IMR-90 (cell line): ENCODE data around the gene FAXC. TPM values are rescaled to one million over a fixed set of nuclear protein-coding genes. Genes with fewer than 3 reads are reported as not detected.

ENCODE experiments used
- ATAC-seq: fragments of 200-7000 bp; cut with Tn5 transposase; 2 replicates; pipeline ENCODE4 v1.9.1; 2020; ENCODE audit warnings: low read depth, mild to moderate bottlenecking, moderate library complexity
- BruUV-seq: library from RNA; stranded (reverse); fragments of 400-500 nt; replicated peaks from 2 replicates; lab custom pipeline; 2021; lab: Mats Ljungman, UMichigan
- CTCF ChIA-PET: fragments of 300-600 bp; formaldehyde crosslinking; extraction: SDS; loops from one replicate; lab custom pipeline; 2021; ENCODE audit warnings: antibody characterized with exemption; lab: Yijun Ruan, JAX
- POLR2A ChIA-PET: fragments of 300-600 bp; sonication (Branson Sonifier 250); formaldehyde crosslinking; loops from one replicate; lab custom pipeline; 2022; ENCODE audit warnings: antibody characterized with exemption; ENCODE audit not compliant: unreplicated experiment; lab: Charles Lee
- DNase-seq: peaks from one replicate; pipeline ENCODE4 v3.0.0; 2013
- H2AFZ ChIP-seq: replicated peaks from 2 replicates; pipeline ENCODE3; 2013; ENCODE audit warnings: low read length, mild to moderate bottlenecking; ENCODE audit not compliant: poor library complexity
- H2AK5ac ChIP-seq: 2 replicates; pipeline ENCODE4 v1.6.1; 2013; ENCODE audit warnings: low read depth, low read length, inconsistent platforms
- H2AK9ac ChIP-seq: replicated peaks from 2 replicates; pipeline ENCODE3; 2013; ENCODE audit warnings: mild to moderate bottlenecking, low read depth, low read length, moderate library complexity; ENCODE audit not compliant: poor library complexity
- H2BK120ac ChIP-seq: 2 replicates; pipeline ENCODE4 v1.6.1; 2013; ENCODE audit warnings: low read depth, low read length, inconsistent platforms
- H2BK15ac ChIP-seq: 3 replicates; pipeline ENCODE4 v1.6.1; 2013; ENCODE audit warnings: low read depth, low read length, inconsistent platforms
- H2BK20ac ChIP-seq: 2 replicates; pipeline ENCODE4 v1.6.1; 2013; ENCODE audit warnings: low read depth, mild to moderate bottlenecking, inconsistent platforms, low read length, moderate library complexity
- H2BK5ac ChIP-seq: 2 replicates; pipeline ENCODE4 v1.6.1; 2013; ENCODE audit warnings: mild to moderate bottlenecking, low read depth, low read length, inconsistent platforms; ENCODE audit not compliant: poor library complexity, severe bottlenecking
- H3K14ac ChIP-seq: replicated peaks from 2 replicates; pipeline ENCODE4 v1.6.1; 2013; ENCODE audit warnings: low read depth, low read length, inconsistent platforms
- H3K18ac ChIP-seq: 2 replicates; pipeline ENCODE4 v1.6.1; 2013; ENCODE audit warnings: low read depth, low read length, control low read depth
- H3K23ac ChIP-seq: 2 replicates; pipeline ENCODE4 v1.6.1; 2013; ENCODE audit warnings: low read depth, low read length, inconsistent platforms
- H3K27ac ChIP-seq: 2 replicates; pipeline ENCODE4 v1.5.1; 2013; ENCODE audit warnings: mild to moderate bottlenecking, control low read depth, low read length; ENCODE audit not compliant: insufficient read depth
- H3K27me3 ChIP-seq: 2 replicates; pipeline ENCODE4 v1.6.1; 2013; ENCODE audit warnings: low read length; ENCODE audit not compliant: control insufficient read depth, insufficient read depth
- H3K36me3 ChIP-seq: 2 replicates; pipeline ENCODE4 v1.6.1; 2013; ENCODE audit warnings: low read length, mixed read lengths; ENCODE audit not compliant: control insufficient read depth, insufficient read depth
- H3K4ac ChIP-seq: 2 replicates; pipeline ENCODE4 v1.6.1; 2013; ENCODE audit warnings: low read depth, low read length, inconsistent platforms
- H3K4me1 ChIP-seq: 2 replicates; pipeline ENCODE4 v1.6.1; 2013; ENCODE audit warnings: low read length, mixed read lengths; ENCODE audit not compliant: control insufficient read depth, insufficient read depth
- H3K4me2 ChIP-seq: 2 replicates; pipeline ENCODE4 v1.6.1; 2013; ENCODE audit warnings: low read depth, mild to moderate bottlenecking, control low read depth, low read length, moderate library complexity
- H3K4me3 ChIP-seq: 2 replicates; pipeline ENCODE4 v1.5.1; 2013; ENCODE audit warnings: low read depth, mild to moderate bottlenecking, control low read depth, low read length, moderate library complexity; ENCODE audit not compliant: insufficient read depth
- H3K56ac ChIP-seq: 2 replicates; pipeline ENCODE4 v1.6.1; 2013; ENCODE audit warnings: low read length, inconsistent platforms; ENCODE audit not compliant: insufficient read depth; ENCODE audit errors: extremely low read depth
- H3K79me1 ChIP-seq, 2 experiments: 2 replicates each; pipeline ENCODE4 v1.6.1; 2013; ENCODE audit warnings: low read length in 2 of 2, inconsistent platforms in 1 of 2, low read depth in 1 of 2
- H3K9ac ChIP-seq: 2 replicates; pipeline ENCODE4 v1.6.1; 2013; ENCODE audit warnings: low read depth, low read length, control low read depth
- H3K9me1 ChIP-seq: 2 replicates; pipeline ENCODE4 v1.6.1; 2013; ENCODE audit warnings: low read length, inconsistent platforms; ENCODE audit not compliant: insufficient read depth
- H3K9me3 ChIP-seq: 2 replicates; pipeline ENCODE4 v1.6.1; 2013; ENCODE audit warnings: low read length; ENCODE audit not compliant: control insufficient read depth, insufficient read depth
- H4K20me1 ChIP-seq: 2 replicates; pipeline ENCODE4 v1.6.1; 2013; ENCODE audit warnings: low read length, inconsistent platforms; ENCODE audit not compliant: insufficient read depth
- H4K5ac ChIP-seq: 2 replicates; pipeline ENCODE4 v1.6.1; 2013; ENCODE audit warnings: mild to moderate bottlenecking, low read depth, low read length, control low read depth
- H4K8ac ChIP-seq, 2 experiments: 2 replicates each; pipeline ENCODE4 v1.6.1; 2013; ENCODE audit warnings: low read depth in 2 of 2, low read length in 2 of 2, control low read depth in 1 of 2, inconsistent platforms in 1 of 2
- H4K91ac ChIP-seq: 2 replicates; pipeline ENCODE4 v1.6.1; 2013; ENCODE audit warnings: low read depth, low read length, inconsistent platforms; ENCODE audit not compliant: insufficient read depth
- BHLHE40 ChIP-seq: fragments of 150-350 bp; IDR thresholded peaks from 2 replicates; pipeline ENCODE4 v1.6.1; 2016; ENCODE audit warnings: mild to moderate bottlenecking, low read depth, low read length
- CEBPB ChIP-seq: IDR thresholded peaks from 2 replicates; pipeline ENCODE4 v1.6.1; 2012; ENCODE audit warnings: low read depth, low read length, improper control_type of control experiment
- CHD1 ChIP-seq: IDR thresholded peaks from 2 replicates; pipeline ENCODE4 v1.6.1; 2012; ENCODE audit warnings: low read depth, low read length, improper control_type of control experiment
- CTCF ChIP-seq: conservative IDR thresholded peaks from 2 replicates; pipeline ENCODE4 v1.5.1; 2012; ENCODE audit warnings: mild to moderate bottlenecking, low read depth, low read length, improper control_type of control experiment
- MAFK ChIP-seq: IDR thresholded peaks from 2 replicates; pipeline ENCODE4 v1.6.1; 2012; ENCODE audit warnings: low read depth, low read length, improper control_type of control experiment
- MAZ ChIP-seq: IDR thresholded peaks from 2 replicates; pipeline ENCODE4 v1.6.1; 2012; ENCODE audit warnings: low read depth, mild to moderate bottlenecking, low read length, improper control_type of control experiment, moderate library complexity, borderline replicate concordance
- MXI1 ChIP-seq: IDR thresholded peaks from 2 replicates; pipeline ENCODE4 v1.6.1; 2012; ENCODE audit warnings: low read depth, mild to moderate bottlenecking, low read length, moderate library complexity, borderline replicate concordance
- NFE2L2 ChIP-seq: fragments of 150-350 bp; IDR thresholded peaks from 2 replicates; pipeline ENCODE4 v1.6.1; 2016; ENCODE audit warnings: low read depth, mild to moderate bottlenecking, low read length
- POLR2A ChIP-seq: IDR thresholded peaks from 2 replicates; pipeline ENCODE4 v1.6.1; 2012; ENCODE audit warnings: mild to moderate bottlenecking, low read depth, low read length
- RAD21 ChIP-seq: IDR thresholded peaks from 2 replicates; pipeline ENCODE4 v1.6.1; 2012; ENCODE audit warnings: low read length, improper control_type of control experiment
- RCOR1 ChIP-seq: IDR thresholded peaks from 2 replicates; pipeline ENCODE4 v1.6.1; 2012; ENCODE audit warnings: mild to moderate bottlenecking, low read length, improper control_type of control experiment; ENCODE audit not compliant: insufficient replicate concordance
- RFX5 ChIP-seq: IDR thresholded peaks from 2 replicates; pipeline ENCODE4 v1.8.0; 2012; ENCODE audit warnings: low read depth, mild to moderate bottlenecking, low read length, moderate library complexity
- SMC3 ChIP-seq: fragments of 150-350 bp; IDR thresholded peaks from 2 replicates; pipeline ENCODE4 v1.6.1; 2016; ENCODE audit warnings: low read depth, mild to moderate bottlenecking, antibody characterized with exemption, low read length, moderate library complexity
- USF2 ChIP-seq: fragments of 150-350 bp; IDR thresholded peaks from 2 replicates; pipeline ENCODE4 v1.6.1; 2017; ENCODE audit warnings: mild to moderate bottlenecking, antibody characterized with exemption, low read length, low read depth
- WGBS, 2 experiments: methylation state at CpG; one replicate each; pipeline versions ENCODE4 v1.1.5 to v1.1.7; 2013; ENCODE audit warnings: missing lambda C conversion rate in 2 of 2; ENCODE audit not compliant: insufficient read length in 1 of 2; ENCODE audit errors: extremely low coverage in 2 of 2; 5-methylcytosine and 5-hydroxymethylcytosine counted together
- dilution Hi-C: fragments of 300-500 bp; cut with HindIII; formaldehyde crosslinking; loops from one replicate; pipeline ENCODE4 v1.14.3; 2018; ENCODE audit warnings: low sequenced_read_pairs; ENCODE audit not compliant: unreplicated experiment
- in situ Hi-C: fragments of 300-500 bp; cut with MboI; formaldehyde crosslinking; loops from 3 replicates; pipeline ENCODE4 v1.14.3; 2019; ENCODE audit warnings: low sequenced_read_pairs, inconsistent platforms, mixed read lengths
- intact Hi-C: fragments of 100-400 bp; cut with micrococcal nuclease; formaldehyde crosslinking; loops from 2 replicates; pipeline ENCODE4 v1.10.0; 2022
- polyA plus RNA-seq, 3 experiments: library from polyadenylated mRNA; depleted of rRNA; stranded (reverse); fragments of >200 nt; gene quantifications; 2 replicates each; pipeline ENCODE4 v1.2.3, GENCODE V29; 2012; ENCODE audit warnings: low replicate concordance in 1 of 3
- total RNA-seq: library from RNA; depleted of rRNA; stranded (reverse); fragments of >200 nt; gene quantifications from 2 replicates; pipeline ENCODE4 v1.2.3, GENCODE V29; 2012

The FAXC gene
- total and polyA plus RNA-seq, 2 of the 4 experiments (the other 2 are of a cell fraction) = 1.1 to 2.7 TPM

GRCh38 chr6:99333068-99333467, 16.4 kb downstream of the FAXC start:
- Histone ChIP-seq H3K27ac (no peak overlapping the region), H3K23ac (no peak overlapping the region), H4K5ac (no peak overlapping the region), H3K27me3 (no peaks in the 10 kb centered on the region), H3K9me3 (no peaks in the 10 kb centered on the region), H3K18ac (no peak overlapping the region), H4K8ac (no peak overlapping the region), H4K91ac (no peak overlapping the region), H2BK15ac (no peak overlapping the region), H2BK20ac (no peak overlapping the region), H3K4me3 (no peak overlapping the region), H2BK5ac (no peak overlapping the region), H4K20me1 (no peaks in the 10 kb centered on the region), H2AK9ac (no peak overlapping the region), H3K36me3 (no peaks in the 10 kb centered on the region), H3K4me1 (no peaks in the 10 kb centered on the region), H3K4ac (no peak overlapping the region), H3K79me1 (no peaks in the 10 kb centered on the region), H3K9ac (no peak overlapping the region), H3K9me1 (no peaks in the 10 kb centered on the region), H2AK5ac (no peak overlapping the region), H3K56ac (no peak overlapping the region), H2AFZ (no peak overlapping the region), H3K4me2 (no peak overlapping the region), H2BK120ac (no peak overlapping the region), H3K14ac (no peak overlapping the region)
- WGBS, 2 experiments = no CpG with 5 or more reads among the region's 6 CpGs
- no peak for DNase-seq
- no TSS peak for BruUV-seq
- intact Hi-C loops (loop anchor here (2.0 to 5.0 kb wide), 2 partner anchors 189 to 414 kb away; no protein-coding TSS in a partner anchor), dilution Hi-C loops (no loop called here), in situ Hi-C loops (no loop called here)
- ATAC-seq = no peak
- no peak for TF ChIP-seq RCOR1
- TF ChIP-seq MXI1 = no peak
- TF ChIP-seq RAD21 = no peak
- no peak for TF ChIP-seq CEBPB
- TF ChIP-seq SMC3 = no peak
- no peak for TF ChIP-seq RFX5
- no peak for TF ChIP-seq CHD1
- TF ChIP-seq BHLHE40 = no peak
- TF ChIP-seq POLR2A = no peak
- TF ChIP-seq USF2 = no peak
- TF ChIP-seq CTCF = no peak
- TF ChIP-seq NFE2L2 = no peak
- TF ChIP-seq MAFK = no peak
- TF ChIP-seq MAZ = no peak
- POLR2A ChIA-PET = no interaction called here
- CTCF ChIA-PET = no interaction called here
